Astrocyte (in vitro differentiated cells and primary cell): ENCODE measurements around the gene CHL1. TPM values are rescaled to one million over a fixed set of nuclear protein-coding genes. Genes with fewer than 3 reads are reported as not detected.

Source experiments
- DNase-seq: peaks from one replicate; pipeline ENCODE4 v3.0.0-alpha.2; 2010; ENCODE audit warnings: low read depth
- FAIRE-seq: peaks from 2 replicates; lab custom pipeline; 2011; peaks lifted over from hg19 to GRCh38; lab: Jason Lieb, UNC
- H2AFZ ChIP-seq: 2 replicates; pipeline ENCODE4 v1.6.0; 2012; ENCODE audit warnings: low read depth, low read length, inconsistent platforms
- H3K27ac ChIP-seq: 2 replicates; pipeline ENCODE4 v1.5.1; 2011; ENCODE audit warnings: low read depth, low read length, inconsistent platforms
- H3K27me3 ChIP-seq: 2 replicates; pipeline ENCODE4 v1.6.0; 2011; ENCODE audit warnings: low read length, inconsistent platforms; ENCODE audit not compliant: insufficient read depth
- H3K36me3 ChIP-seq: 2 replicates; pipeline ENCODE4 v1.5.1; 2011; ENCODE audit warnings: low read length, inconsistent platforms; ENCODE audit not compliant: insufficient read depth
- H3K4me1 ChIP-seq: 2 replicates; pipeline ENCODE4 v1.5.1; 2011; ENCODE audit warnings: low read length, inconsistent platforms; ENCODE audit not compliant: insufficient read depth
- H3K4me2 ChIP-seq: 2 replicates; pipeline ENCODE4 v1.6.0; 2012; ENCODE audit warnings: low read length, inconsistent platforms
- H3K4me3 ChIP-seq: 2 replicates; pipeline ENCODE4 v1.5.1; 2011; ENCODE audit warnings: low read depth, mild to moderate bottlenecking, low read length, inconsistent platforms; ENCODE audit not compliant: insufficient read depth
- H3K79me2 ChIP-seq: 2 replicates; pipeline ENCODE4 v1.6.0; 2012; ENCODE audit warnings: mild to moderate bottlenecking, low read length, inconsistent platforms; ENCODE audit not compliant: insufficient read depth
- H3K9ac ChIP-seq: 2 replicates; pipeline ENCODE4 v1.6.0; 2012; ENCODE audit warnings: mild to moderate bottlenecking, low read length, inconsistent platforms
- H3K9me3 ChIP-seq: 2 replicates; pipeline ENCODE4 v1.5.1; 2012; ENCODE audit warnings: low read depth, mild to moderate bottlenecking, low read length, inconsistent platforms; ENCODE audit not compliant: insufficient read depth
- H4K20me1 ChIP-seq: 2 replicates; pipeline ENCODE4 v1.6.0; 2012; ENCODE audit warnings: low read length, inconsistent platforms; ENCODE audit not compliant: insufficient read depth
- H3K27ac Mint-ChIP-seq: one replicate; pipeline ENCODE4 v1.8.0; 2021; ENCODE audit warnings: mild to moderate bottlenecking, mixed read lengths; ENCODE audit not compliant: unreplicated experiment
- H3K27me3 Mint-ChIP-seq: one replicate; pipeline ENCODE4 v1.8.0; 2021; ENCODE audit warnings: low read depth, mixed read lengths; ENCODE audit not compliant: unreplicated experiment
- H3K36me3 Mint-ChIP-seq: one replicate; pipeline ENCODE4 v1.8.0; 2021; ENCODE audit warnings: low read depth, mixed read lengths; ENCODE audit not compliant: unreplicated experiment
- H3K4me1 Mint-ChIP-seq: one replicate; pipeline ENCODE4 v1.8.0; 2021; ENCODE audit warnings: low read depth, mixed read lengths; ENCODE audit not compliant: unreplicated experiment
- H3K4me3 Mint-ChIP-seq: one replicate; pipeline ENCODE4 v1.8.0; 2021; ENCODE audit warnings: mild to moderate bottlenecking, moderate library complexity, mixed read lengths; ENCODE audit not compliant: unreplicated experiment
- H3K9me3 Mint-ChIP-seq: one replicate; pipeline ENCODE4 v1.8.0; 2021; ENCODE audit warnings: mild to moderate bottlenecking, mixed read lengths; ENCODE audit not compliant: unreplicated experiment
- EZH2 ChIP-seq: IDR thresholded peaks from 2 replicates; pipeline ENCODE4 v1.6.1; 2012; ENCODE audit warnings: mild to moderate bottlenecking, low read length, inconsistent platforms; ENCODE audit not compliant: insufficient read depth
- total RNA-seq: library from RNA; stranded (reverse); gene quantifications from 2 replicates; pipeline ENCODE4 v1.2.1, GENCODE V29; 2021
- TF ChIP-seq, protein P1 (sequence below): IDR thresholded peaks from 2 replicates; pipeline ENCODE4 v1.5.1; 2011; ENCODE audit warnings: low read depth, mild to moderate bottlenecking, inconsistent platforms, low read length, moderate library complexity; ENCODE audit not compliant: insufficient read depth

The CHL1 gene
- total RNA-seq, 1 donor from 2014 or later, result not detected

DNA sequence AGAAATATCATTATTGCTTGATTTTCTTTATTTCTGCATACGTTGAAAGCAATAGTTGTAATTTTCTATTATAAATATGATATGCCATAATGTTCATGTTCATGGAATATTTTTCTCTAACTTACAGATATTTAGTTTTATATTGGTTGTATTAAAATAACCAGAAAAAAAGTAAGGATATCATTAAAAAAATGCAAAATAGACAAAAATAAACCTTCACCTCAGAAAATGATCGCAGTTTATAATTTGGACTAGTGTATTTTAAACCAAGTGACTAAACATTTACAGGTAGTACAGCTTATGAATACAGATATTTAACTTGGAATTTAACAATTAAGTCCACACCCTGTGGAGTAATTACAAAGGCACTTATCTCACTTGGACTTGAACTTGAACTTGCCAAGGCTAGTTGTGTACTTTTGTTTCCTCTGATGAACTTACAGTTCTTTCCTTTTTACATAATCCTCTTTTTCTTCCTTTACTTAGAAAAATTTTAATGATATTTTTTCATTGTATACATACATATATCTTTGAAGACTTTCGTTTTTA is 156.7 kb downstream of the CHL1 start:
- no peak for FAIRE-seq
- no peaks in the 10 kb centered on the region for H3K9me3 Mint-ChIP-seq
- H3K9me3 ChIP-seq, result no peaks in the 10 kb centered on the region

GRCh38 chr3:354432-354831 is 157.9 kb downstream of the CHL1 start:
- DNase-seq (peak; percentile 18), FAIRE-seq (no peak)
- Mint-ChIP-seq H3K27ac (no peak overlapping the region), H3K4me3 (no peak overlapping the region), H3K36me3 (no peaks in the 10 kb centered on the region), H3K4me1 (no peaks in the 10 kb centered on the region), H3K9me3 (no peaks in the 10 kb centered on the region), H3K27me3 (no peaks in the 10 kb centered on the region)
- no peaks in the 10 kb centered on the region for H3K36me3 ChIP-seq
- H3K4me3 ChIP-seq, result no peak overlapping the region
- H3K79me2 ChIP-seq, result no peaks in the 10 kb centered on the region
- no peak overlapping the region for H3K4me2 ChIP-seq
- no peaks in the 10 kb centered on the region for H3K9me3 ChIP-seq
- H4K20me1 ChIP-seq, result no peaks in the 10 kb centered on the region
- no peak overlapping the region for H2AFZ ChIP-seq
- peaks cover 12% of the 10 kb centered on the region for H3K4me1 ChIP-seq
- H3K27ac ChIP-seq, result no peak overlapping the region
- H3K27me3 ChIP-seq, result no peaks in the 10 kb centered on the region
- no peak overlapping the region for H3K9ac ChIP-seq
- TF ChIP-seq, protein P1, sequence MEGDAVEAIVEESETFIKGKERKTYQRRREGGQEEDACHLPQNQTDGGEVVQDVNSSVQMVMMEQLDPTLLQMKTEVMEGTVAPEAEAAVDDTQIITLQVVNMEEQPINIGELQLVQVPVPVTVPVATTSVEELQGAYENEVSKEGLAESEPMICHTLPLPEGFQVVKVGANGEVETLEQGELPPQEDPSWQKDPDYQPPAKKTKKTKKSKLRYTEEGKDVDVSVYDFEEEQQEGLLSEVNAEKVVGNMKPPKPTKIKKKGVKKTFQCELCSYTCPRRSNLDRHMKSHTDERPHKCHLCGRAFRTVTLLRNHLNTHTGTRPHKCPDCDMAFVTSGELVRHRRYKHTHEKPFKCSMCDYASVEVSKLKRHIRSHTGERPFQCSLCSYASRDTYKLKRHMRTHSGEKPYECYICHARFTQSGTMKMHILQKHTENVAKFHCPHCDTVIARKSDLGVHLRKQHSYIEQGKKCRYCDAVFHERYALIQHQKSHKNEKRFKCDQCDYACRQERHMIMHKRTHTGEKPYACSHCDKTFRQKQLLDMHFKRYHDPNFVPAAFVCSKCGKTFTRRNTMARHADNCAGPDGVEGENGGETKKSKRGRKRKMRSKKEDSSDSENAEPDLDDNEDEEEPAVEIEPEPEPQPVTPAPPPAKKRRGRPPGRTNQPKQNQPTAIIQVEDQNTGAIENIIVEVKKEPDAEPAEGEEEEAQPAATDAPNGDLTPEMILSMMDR, result peak; percentile 90
- no peak for TF ChIP-seq EZH2

More for the DNA sequence above, 156.7 kb downstream of the CHL1 start:
- no peak overlapping the region for H3K9ac ChIP-seq
- no peaks in the 10 kb centered on the region for H3K79me2 ChIP-seq
- no peaks in the 10 kb centered on the region for H3K4me1 Mint-ChIP-seq
- DNase-seq, result no peak
- H3K27me3 ChIP-seq, result no peaks in the 10 kb centered on the region
- H3K4me1 ChIP-seq, result peaks cover 12% of the 10 kb centered on the region
- H3K36me3 ChIP-seq, result no peaks in the 10 kb centered on the region
- no peak overlapping the region for H2AFZ ChIP-seq
- no peaks in the 10 kb centered on the region for H3K27me3 Mint-ChIP-seq
- H3K4me3 Mint-ChIP-seq, result no peak overlapping the region
- no peak overlapping the region for H3K4me3 ChIP-seq
- TF ChIP-seq, protein P1, result no peak
- no peak for TF ChIP-seq EZH2
- H3K36me3 Mint-ChIP-seq, result no peaks in the 10 kb centered on the region
- no peaks in the 10 kb centered on the region for H4K20me1 ChIP-seq
- no peak overlapping the region for H3K27ac ChIP-seq
- no peak overlapping the region for H3K27ac Mint-ChIP-seq
- no peak overlapping the region for H3K4me2 ChIP-seq

- peak; percentile 64 for DNase-seq
- no peak overlapping the region for H3K4me3 Mint-ChIP-seq
- H4K20me1 ChIP-seq, result no peaks in the 10 kb centered on the region
- no peak overlapping the region for H3K27ac ChIP-seq
- no peaks in the 10 kb centered on the region for H3K36me3 ChIP-seq
- H3K4me3 ChIP-seq, result no peak overlapping the region
- H3K27ac Mint-ChIP-seq, result no peak overlapping the region
- no peaks in the 10 kb centered on the region for H3K4me1 Mint-ChIP-seq
- H3K79me2 ChIP-seq, result no peaks in the 10 kb centered on the region
- H3K27me3 ChIP-seq, result no peaks in the 10 kb centered on the region
- H3K36me3 Mint-ChIP-seq, result no peaks in the 10 kb centered on the region
- no peak overlapping the region for H3K9ac ChIP-seq
- FAIRE-seq, result no peak
- H3K9me3 Mint-ChIP-seq, result no peaks in the 10 kb centered on the region
- peak overlapping the region; percentile 18 for H3K4me2 ChIP-seq
- TF ChIP-seq, protein P1, result no peak
- no peak for TF ChIP-seq EZH2
- H3K27me3 Mint-ChIP-seq, result no peaks in the 10 kb centered on the region
- no peaks in the 10 kb centered on the region for H3K9me3 ChIP-seq
- peaks cover 12% of the 10 kb centered on the region for H3K4me1 ChIP-seq
- H2AFZ ChIP-seq, result peak overlapping the region; percentile 65
These were observed 159.1 kb downstream of the CHL1 start for GRCh38 chr3:355622-356021.
